Measurements from ENCODE around the gene NPC1.
"Not testable (repeated sequence)": the region's sequence is repeated elsewhere in the genome, so short reads cannot be mapped to it uniquely, and the experiment has no call there.

The NPC1 gene

GRCh38 chr18:23609390-23610023, 23.2 kb upstream of the NPC1 start:
- no peak for DNase-seq (ENCODE audit: low read depth)

- no peak for DNase-seq (ENCODE audit: low read depth)
Measured at GRCh38 chr18:23608211-23608610, 21.9 kb upstream of the NPC1 start.

GRCh38 chr18:23605941-23606340, 19.6 kb upstream of the NPC1 start:
- no peak for DNase-seq (ENCODE audit: low read depth)

- no peak for DNase-seq (ENCODE audit: low read depth)
Measured at GRCh38 chr18:23599809-23600208, 13.5 kb upstream of the NPC1 start.

GRCh38 chr18:23596183-23596582, 9.9 kb upstream of the NPC1 start:
- no peak for DNase-seq (ENCODE audit: low read depth)

- DNase-seq (ENCODE audit: low read depth) = no peak
Measured at GRCh38 chr18:23595591-23595990, 9.3 kb upstream of the NPC1 start.

GRCh38 chr18:23593720-23594119, 7.4 kb upstream of the NPC1 start:
- DNase-seq (ENCODE audit: low read depth) = no peak

- no peak for DNase-seq (ENCODE audit: low read depth)
Measured at GRCh38 chr18:23592911-23593310, 6.6 kb upstream of the NPC1 start.

GRCh38 chr18:23591011-23591410, 4.7 kb upstream of the NPC1 start:
- no peak for DNase-seq (ENCODE audit: low read depth)

- DNase-seq (ENCODE audit: low read depth) = no peak
Measured at GRCh38 chr18:23588836-23589560, 2.7 kb upstream of the NPC1 start.

GRCh38 chr18:23587220-23587642, 925 bp upstream of the NPC1 start:
- no peak for DNase-seq (ENCODE audit: low read depth)

- no peak for DNase-seq (ENCODE audit: low read depth)
Measured at GRCh38 chr18:23585897-23586248, 433 bp downstream of the NPC1 start.

- DNase-seq (ENCODE audit: low read depth) = no peak
Measured at GRCh38 chr18:23585007-23585871, 1.1 kb downstream of the NPC1 start.

- no peak for DNase-seq (ENCODE audit: low read depth)
Measured at GRCh38 chr18:23584019-23584983, 2.0 kb downstream of the NPC1 start.

GRCh38 chr18:23583071-23583865, 3.0 kb downstream of the NPC1 start:
- DNase-seq (ENCODE audit: low read depth) = no peak

- no peak for DNase-seq (ENCODE audit: low read depth)
Measured at GRCh38 chr18:23580677-23581367, 5.5 kb downstream of the NPC1 start.

GRCh38 chr18:23578891-23579653, 7.2 kb downstream of the NPC1 start:
- no peak for DNase-seq (ENCODE audit: low read depth)

- DNase-seq (ENCODE audit: low read depth) = no peak
Measured at GRCh38 chr18:23578067-23578701, 8.1 kb downstream of the NPC1 start.

- DNase-seq (ENCODE audit: low read depth) = not testable (repeated sequence)
Measured at GRCh38 chr18:23577521-23577920, 8.8 kb downstream of the NPC1 start.

Measured in stimulated activated CD8-positive, alpha-beta memory T cell treated with anti-CD3 and anti-CD28 coated beads, Interleukin-12 subunit alpha, Interleukin-12 subunit beta, amount 100 ng/mL, for 4 hours (primary cell).